GM19467 (cell line): ENCODE results near the gene ANO2.
"Not testable (repeated sequence)": the region's sequence is repeated elsewhere in the genome, so short reads cannot be mapped to it uniquely, and the experiment has no call there.

Experiments used
- ATAC-seq: cut with Tn5 transposase; IDR thresholded peaks from one replicate; pipeline ENCODE4 v1.9.1; 2021; ENCODE audit warnings: mild to moderate bottlenecking, moderate library complexity; ENCODE audit not compliant: unreplicated experiment

ANO2 gene

GRCh38 chr12:5688226-5688625 lies 256.8 kb downstream of the ANO2 start:
- no peak for ATAC-seq

- no peak for ATAC-seq
Observed at GRCh38 chr12:5685935-5686334, 259.1 kb downstream of the ANO2 start.

- ATAC-seq: no peak
Observed at GRCh38 chr12:5684989-5685388, 260.1 kb downstream of the ANO2 start.

GRCh38 chr12:5682581-5682980 lies 262.5 kb downstream of the ANO2 start:
- no peak for ATAC-seq

- ATAC-seq: no peak
Observed at GRCh38 chr12:5678176-5678575, 266.9 kb downstream of the ANO2 start.

GRCh38 chr12:5669624-5670023 lies 275.4 kb downstream of the ANO2 start:
- ATAC-seq: not testable (repeated sequence)

GRCh38 chr12:5665615-5666014 lies 279.4 kb downstream of the ANO2 start:
- ATAC-seq: no peak

GRCh38 chr12:5661811-5662210 lies 283.2 kb downstream of the ANO2 start:
- ATAC-seq: no peak

- ATAC-seq: no peak
Observed at GRCh38 chr12:5660238-5660637, 284.8 kb downstream of the ANO2 start.

- ATAC-seq: not testable (repeated sequence)
Observed at GRCh38 chr12:5658339-5658941, 286.6 kb downstream of the ANO2 start.

GRCh38 chr12:5656836-5657235 lies 288.2 kb downstream of the ANO2 start:
- no peak for ATAC-seq

GRCh38 chr12:5655120-5655519 lies 289.9 kb downstream of the ANO2 start:
- ATAC-seq: no peak

- no peak for ATAC-seq
Observed at GRCh38 chr12:5654019-5654418, 291.0 kb downstream of the ANO2 start.

GRCh38 chr12:5650829-5651461 lies 294.1 kb downstream of the ANO2 start:
- no peak for ATAC-seq

- no peak for ATAC-seq
Observed at GRCh38 chr12:5650281-5650680, 294.8 kb downstream of the ANO2 start.

GRCh38 chr12:5648692-5649359 lies 296.2 kb downstream of the ANO2 start:
- ATAC-seq: no peak

GRCh38 chr12:5643266-5643665 lies 301.8 kb downstream of the ANO2 start:
- no peak for ATAC-seq

- no peak for ATAC-seq
Observed at GRCh38 chr12:5637698-5638097, 307.4 kb downstream of the ANO2 start.

- no peak for ATAC-seq
Observed at GRCh38 chr12:5636907-5637306, 308.2 kb downstream of the ANO2 start.

- ATAC-seq: no peak
Observed at GRCh38 chr12:5633106-5633505, 312.0 kb downstream of the ANO2 start.

- no peak for ATAC-seq
Observed at GRCh38 chr12:5632453-5632852, 312.6 kb downstream of the ANO2 start.

GRCh38 chr12:5631497-5631896 lies 313.6 kb downstream of the ANO2 start:
- ATAC-seq: no peak
